Endothelial cell of umbilical vein (primary cell): ENCODE results near the gene TMEM266.
A peak's percentile ranks its signal among the peaks of the same experiment; 100 is the strongest.

Source experiments
- EZH2 ChIP-seq: IDR thresholded peaks from 2 replicates; pipeline ENCODE4 v1.6.1; 2012; ENCODE audit warnings: borderline replicate concordance, low read depth, mild to moderate bottlenecking, moderate library complexity, low read length, inconsistent platforms; ENCODE audit not compliant: severe bottlenecking
- FOS ChIP-seq: IDR thresholded peaks from 2 replicates; pipeline ENCODE4 v1.6.1; 2011; ENCODE audit warnings: mild to moderate bottlenecking, low read length, moderate library complexity, borderline replicate concordance; ENCODE audit not compliant: insufficient read depth
- MYC ChIP-seq: IDR thresholded peaks from one replicate; pipeline ENCODE4 v1.6.1; 2011; ENCODE audit warnings: mild to moderate bottlenecking, low read depth, low read length
- POLR2A ChIP-seq: IDR thresholded peaks from 2 replicates; pipeline ENCODE4 v1.6.1; 2012; ENCODE audit warnings: low read depth, mild to moderate bottlenecking, control low read depth, low read length
- TF ChIP-seq, protein P1 (sequence below), 2 donors: IDR thresholded peaks; 1 replicate in 1 of 2; 2 replicates in 1 of 2; pipeline ENCODE4 v1.5.1; 2011; ENCODE audit warnings: low read length in 2 of 2, mild to moderate bottlenecking in 2 of 2, moderate library complexity in 2 of 2, control low read depth in 1 of 2, inconsistent platforms in 1 of 2, low read depth in 1 of 2; ENCODE audit not compliant: insufficient read depth in 1 of 2; ENCODE audit errors: extremely low read depth in 1 of 2
- TF ChIP-seq, protein P2 (sequence below): IDR thresholded peaks from 2 replicates; pipeline ENCODE4 v1.6.1; 2011; ENCODE audit not compliant: insufficient read depth, insufficient read length

DNA sequence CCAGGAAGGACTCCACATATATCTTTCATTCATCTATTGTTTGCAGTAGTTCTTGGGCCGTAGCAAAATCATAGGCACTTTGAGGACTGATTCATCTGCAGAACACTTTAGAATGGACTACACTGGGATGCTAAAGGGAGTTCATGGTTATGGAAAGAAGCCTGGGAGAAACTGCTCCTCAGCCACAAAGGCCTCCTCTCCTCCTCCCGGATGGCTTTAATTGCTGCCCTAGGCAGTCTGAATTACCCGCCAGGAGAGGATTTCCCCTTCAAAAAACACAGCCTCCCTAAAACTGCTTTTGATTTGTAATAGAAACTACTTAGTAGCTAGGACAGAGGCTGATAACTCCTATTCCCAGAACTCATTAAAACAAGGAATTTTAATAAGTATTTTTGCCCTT, 4.6 kb downstream of the TMEM266 start:
- TF ChIP-seq, protein P1, sequence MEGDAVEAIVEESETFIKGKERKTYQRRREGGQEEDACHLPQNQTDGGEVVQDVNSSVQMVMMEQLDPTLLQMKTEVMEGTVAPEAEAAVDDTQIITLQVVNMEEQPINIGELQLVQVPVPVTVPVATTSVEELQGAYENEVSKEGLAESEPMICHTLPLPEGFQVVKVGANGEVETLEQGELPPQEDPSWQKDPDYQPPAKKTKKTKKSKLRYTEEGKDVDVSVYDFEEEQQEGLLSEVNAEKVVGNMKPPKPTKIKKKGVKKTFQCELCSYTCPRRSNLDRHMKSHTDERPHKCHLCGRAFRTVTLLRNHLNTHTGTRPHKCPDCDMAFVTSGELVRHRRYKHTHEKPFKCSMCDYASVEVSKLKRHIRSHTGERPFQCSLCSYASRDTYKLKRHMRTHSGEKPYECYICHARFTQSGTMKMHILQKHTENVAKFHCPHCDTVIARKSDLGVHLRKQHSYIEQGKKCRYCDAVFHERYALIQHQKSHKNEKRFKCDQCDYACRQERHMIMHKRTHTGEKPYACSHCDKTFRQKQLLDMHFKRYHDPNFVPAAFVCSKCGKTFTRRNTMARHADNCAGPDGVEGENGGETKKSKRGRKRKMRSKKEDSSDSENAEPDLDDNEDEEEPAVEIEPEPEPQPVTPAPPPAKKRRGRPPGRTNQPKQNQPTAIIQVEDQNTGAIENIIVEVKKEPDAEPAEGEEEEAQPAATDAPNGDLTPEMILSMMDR (IDR thresholded peaks at IDR 0.05; ENCODE audit: extremely low read depth in 1 of 2, insufficient read depth in 1 of 2, low read depth in 1 of 2, low read length in 2 of 2), result no peak
- no peak for TF ChIP-seq MYC
- TF ChIP-seq POLR2A, result no peak
- peak; percentile 29 for TF ChIP-seq EZH2
- TF ChIP-seq FOS, result no peak
- TF ChIP-seq, protein P2, sequence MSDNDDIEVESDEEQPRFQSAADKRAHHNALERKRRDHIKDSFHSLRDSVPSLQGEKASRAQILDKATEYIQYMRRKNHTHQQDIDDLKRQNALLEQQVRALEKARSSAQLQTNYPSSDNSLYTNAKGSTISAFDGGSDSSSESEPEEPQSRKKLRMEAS, result no peak
